H1 (cell line): ENCODE results near the gene HNRNPM. TPM values are rescaled to one million over a fixed set of nuclear protein-coding genes. Genes with fewer than 3 reads are reported as not detected.

Experiments
- CTCF ChIA-PET: fragments of 300-600 bp; sonication (Branson Sonifier 250); formaldehyde crosslinking; loops from one replicate; lab custom pipeline; 2021; ENCODE audit not compliant: partially characterized antibody; lab: Charles Lee
- POLR2A ChIA-PET: fragments of 300-600 bp; sonication (Branson Sonifier 250); formaldehyde crosslinking; loops from one replicate; lab custom pipeline; 2021; ENCODE audit warnings: inconsistent platforms; ENCODE audit not compliant: partially characterized antibody; lab: Charles Lee
- DNase-seq, 2 experiments: peaks; one replicate each; pipeline versions ENCODE4 v3.0.0 to v3.0.0-alpha.2; 2010 to 2022; ENCODE audit warnings: low spot score in 2 of 2, low read depth in 1 of 2, mixed read lengths in 1 of 2
- FAIRE-seq: peaks from 2 replicates; lab custom pipeline; 2011; peaks lifted over from hg19 to GRCh38; lab: Jason Lieb, UNC
- H2AFZ ChIP-seq: 2 replicates; pipeline ENCODE4 v1.8.1; 2012; ENCODE audit warnings: low read length, inconsistent platforms
- H2AK5ac ChIP-seq: 2 replicates; pipeline ENCODE4 v1.6.1; 2013; ENCODE audit warnings: low read depth, low read length
- H2BK120ac ChIP-seq: replicated peaks from 2 replicates; pipeline ENCODE3; 2013; ENCODE audit warnings: low read depth, low read length, inconsistent platforms
- H2BK12ac ChIP-seq: 2 replicates; pipeline ENCODE4 v1.6.1; 2013; ENCODE audit warnings: low read depth, low read length
- H2BK15ac ChIP-seq: 2 replicates; pipeline ENCODE4 v1.6.1; 2013; ENCODE audit warnings: low read length
- H2BK20ac ChIP-seq: 2 replicates; pipeline ENCODE4 v1.6.1; 2013; ENCODE audit warnings: low read length
- H2BK5ac ChIP-seq: 2 replicates; pipeline ENCODE4 v1.6.1; 2013; ENCODE audit warnings: low read depth, low read length
- H3K14ac ChIP-seq: 2 replicates; pipeline ENCODE4 v1.6.1; 2013; ENCODE audit warnings: inconsistent platforms; ENCODE audit not compliant: insufficient read length
- H3K18ac ChIP-seq: 2 replicates; pipeline ENCODE4 v1.6.1; 2013; ENCODE audit warnings: low read length; ENCODE audit errors: extremely low read depth
- H3K23ac ChIP-seq: 2 replicates; pipeline ENCODE4 v1.6.1; 2013; ENCODE audit warnings: inconsistent platforms; ENCODE audit not compliant: insufficient read length
- H3K23me2 ChIP-seq: 2 replicates; pipeline ENCODE4 v1.6.1; 2013; ENCODE audit warnings: low read depth, low read length
- H3K27ac ChIP-seq: 2 replicates; pipeline ENCODE4 v1.6.1; 2011; ENCODE audit warnings: low read depth, low read length, inconsistent platforms
- H3K27me3 ChIP-seq, 4 experiments: replicated peaks in 1 of 4; 1 replicate in 1 of 4; 2 replicates in 3 of 4; pipeline versions ENCODE4 v1.6.1 to v1.8.1; 2011 to 2013; ENCODE audit warnings: low read length in 3 of 4, mild to moderate bottlenecking in 3 of 4, inconsistent platforms in 2 of 4, mixed read lengths in 2 of 4, moderate library complexity in 1 of 4; ENCODE audit not compliant: control insufficient read depth in 3 of 4, insufficient read depth in 3 of 4; ENCODE audit errors: extremely low read depth in 1 of 4
- H3K36me3 ChIP-seq, 4 experiments: 2 replicates each; pipeline versions ENCODE4 v1.6.1 to v1.8.1; 2011 to 2013; ENCODE audit warnings: mild to moderate bottlenecking in 4 of 4, low read length in 3 of 4, moderate library complexity in 2 of 4, control low read depth in 1 of 4, inconsistent platforms in 1 of 4; ENCODE audit not compliant: insufficient read depth in 4 of 4, control insufficient read depth in 2 of 4
- H3K4ac ChIP-seq: replicated peaks from 2 replicates; pipeline ENCODE3; 2013; ENCODE audit warnings: low read length, low read depth, mixed read lengths, inconsistent platforms; ENCODE audit not compliant: insufficient read length
- H3K4me1 ChIP-seq, 4 experiments: replicated peaks in 1 of 4; 1 replicate in 1 of 4; 2 replicates in 3 of 4; pipeline versions ENCODE4 v1.6.1 to v1.8.1; 2011 to 2013; ENCODE audit warnings: low read length in 3 of 4, inconsistent platforms in 2 of 4, mixed read lengths in 1 of 4; ENCODE audit not compliant: insufficient read depth in 4 of 4, control insufficient read depth in 3 of 4
- H3K4me2 ChIP-seq, 2 experiments: 2 replicates each; pipeline versions ENCODE4 v1.6.1 to v1.8.1; 2011 to 2013; ENCODE audit warnings: low read depth in 2 of 2, low read length in 2 of 2, control low read depth in 1 of 2, inconsistent platforms in 1 of 2, mild to moderate bottlenecking in 1 of 2; ENCODE audit not compliant: insufficient read depth in 1 of 2
- H3K4me3 ChIP-seq, 4 experiments: fragments of 200-600, 300-600 bp in 1 of 4; sonication (generic), shearing (Covaris generic), sonication (Bioruptor Twin) in 1 of 4; 2 replicates each; pipeline versions ENCODE4 v1.5.1 to v1.8.1; 2011 to 2016; ENCODE audit warnings: low read length in 4 of 4, low read depth in 3 of 4, control low read depth in 2 of 4, inconsistent platforms in 2 of 4, mild to moderate bottlenecking in 2 of 4, mixed read lengths in 1 of 4, moderate library complexity in 1 of 4; ENCODE audit not compliant: insufficient read depth in 2 of 4; ENCODE audit errors: extremely low read depth in 1 of 4
- H3K56ac ChIP-seq: replicated peaks from 2 replicates; pipeline ENCODE3; 2013; ENCODE audit warnings: low read depth, mild to moderate bottlenecking, mixed read lengths, low read length, inconsistent platforms; ENCODE audit not compliant: insufficient read length
- H3K79me1 ChIP-seq: 2 replicates; pipeline ENCODE4 v1.6.1; 2013; ENCODE audit warnings: low read depth, low read length, control low read depth
- H3K79me2 ChIP-seq, 2 experiments: 2 replicates each; pipeline versions ENCODE4 v1.6.1 to v1.8.1; 2012 to 2013; ENCODE audit warnings: low read length in 2 of 2, mild to moderate bottlenecking in 2 of 2, inconsistent platforms in 1 of 2; ENCODE audit not compliant: insufficient read depth in 2 of 2, control insufficient read depth in 1 of 2
- H3K9ac ChIP-seq, 4 experiments: replicated peaks in 1 of 4; 1 replicate in 1 of 4; 2 replicates in 3 of 4; pipeline versions ENCODE4 v1.6.1 to v1.8.1; 2011 to 2013; ENCODE audit warnings: low read depth in 3 of 4, low read length in 3 of 4, control low read depth in 2 of 4, mild to moderate bottlenecking in 2 of 4, moderate library complexity in 2 of 4, inconsistent platforms in 1 of 4; ENCODE audit errors: extremely low read depth in 1 of 4
- H3K9me3 ChIP-seq, 2 experiments: 2 replicates each; pipeline versions ENCODE4 v1.6.1 to v1.8.1; 2012 to 2013; ENCODE audit warnings: mild to moderate bottlenecking in 2 of 2, moderate library complexity in 2 of 2, control low read depth in 1 of 2, inconsistent platforms in 1 of 2, low read depth in 1 of 2, low read length in 1 of 2, mixed read lengths in 1 of 2; ENCODE audit not compliant: insufficient read depth in 2 of 2
- H4K20me1 ChIP-seq, 2 experiments: replicated peaks in 1 of 2; 2 replicates each; pipeline versions ENCODE3 to v1.8.1; 2011 to 2013; ENCODE audit warnings: inconsistent platforms in 2 of 2, low read length in 2 of 2, mild to moderate bottlenecking in 1 of 2; ENCODE audit not compliant: insufficient read depth in 2 of 2, control insufficient read depth in 1 of 2
- H4K5ac ChIP-seq: 2 replicates; pipeline ENCODE4 v1.6.1; 2013; ENCODE audit warnings: low read length, low read depth, mixed read lengths, inconsistent platforms; ENCODE audit not compliant: insufficient read length
- H4K8ac ChIP-seq: 2 replicates; pipeline ENCODE4 v1.8.0; 2013; ENCODE audit warnings: mild to moderate bottlenecking, moderate library complexity, low read length, inconsistent platforms; ENCODE audit not compliant: insufficient read depth; ENCODE audit errors: extremely low read depth
- H4K91ac ChIP-seq: replicated peaks from 2 replicates; pipeline ENCODE3; 2013; ENCODE audit warnings: low read length, mixed read lengths, inconsistent platforms; ENCODE audit not compliant: insufficient read length
- HDAC6 ChIP-seq: IDR thresholded peaks from one replicate; pipeline ENCODE4 v1.7.1; 2012; ENCODE audit warnings: low read depth, mild to moderate bottlenecking, inconsistent platforms, low read length, moderate library complexity
- NRF1 ChIP-seq: IDR thresholded peaks from 2 replicates; pipeline ENCODE4 v1.6.1; 2011; ENCODE audit warnings: mild to moderate bottlenecking, low read depth, low read length, improper control_type of control experiment
- SP1 ChIP-seq: IDR thresholded peaks from 2 replicates; pipeline ENCODE4 v1.6.1; 2011; ENCODE audit warnings: low read depth, low read length
- TAF1 ChIP-seq: IDR thresholded peaks from 2 replicates; pipeline ENCODE4 v1.6.1; 2011; ENCODE audit warnings: mild to moderate bottlenecking, low read depth, low read length
- YY1 ChIP-seq: IDR thresholded peaks from 2 replicates; pipeline ENCODE4 v1.6.1; 2011; ENCODE audit warnings: low read depth, mild to moderate bottlenecking, low read length
- WGBS, 2 experiments: shearing (Covaris generic) in 1 of 2; methylation state at CpG; one replicate each; pipeline versions ENCODE4 v1.1.6 to v1.1.7; 2013 to 2015; ENCODE audit warnings: low lambda C conversion rate in 2 of 2, mixed read lengths in 2 of 2, inconsistent platforms in 1 of 2, low coverage in 1 of 2, missing lambda C conversion rate in 1 of 2; ENCODE audit not compliant: insufficient replicate concordance in 2 of 2, insufficient coverage in 1 of 2, insufficient read length in 1 of 2; ENCODE audit errors: extremely low coverage in 1 of 2, missing lambda C conversion rate in 1 of 2; 5-methylcytosine and 5-hydroxymethylcytosine counted together
- polyA plus RNA-seq, 7 experiments: library from polyadenylated mRNA; depleted of rRNA in 3 of 7; stranded (reverse) in 5 of 7; unstranded in 2 of 7; fragments of >200 nt in 5 of 7; fragments of 200-250 nt in 2 of 7; gene quantifications; 1 replicate in 5 of 7; 2 replicates in 1 of 7; 4 replicates in 1 of 7; pipeline versions ENCODE4 v1.2.1 to v1.2.3, GENCODE V29; 2011 to 2013; ENCODE audit warnings: missing spikeins in 2 of 7, mixed read lengths in 2 of 7
- total RNA-seq: library from RNA; stranded (reverse); fragmentation: NEBNext Ultra II Directional; extraction: Animal tissue kit (Norgen Biotek cat#: 25700); gene quantifications from 2 replicates; pipeline ENCODE4 v1.2.1, GENCODE V29; 2021

The HNRNPM gene
- total and polyA plus RNA-seq, 2 of the 8 experiments (the other 6 are each of a cell fraction or from before 2014, with no cell fraction given), result 375 to 474 TPM

- Histone ChIP-seq H2BK120ac (no peak overlapping the region), H3K4me1 (peaks cover 0 to 14% (median 8%) of the 10 kb centered on the region in 4 experiments; a peak in 6 of 7 replicates), H4K91ac (peak overlapping the region; percentile 62), H3K56ac (no peak overlapping the region), H4K5ac (peak overlapping the region; percentile 21), H3K23ac (no peak overlapping the region), H3K79me2 (no peaks in the 10 kb centered on the region), H3K4ac (peak overlapping the region; percentile 32), H3K14ac (no peak overlapping the region), H3K27ac (0 out of 2 replicates have a peak overlapping the region, but pooled peaks have one; percentile 21), H3K36me3 (peaks cover 0 to 9% (median 0%) of the 10 kb centered on the region in 4 experiments; a peak in 2 of 8 replicates), H3K18ac (peak overlapping the region; percentile 65), H2BK12ac (peak overlapping the region; percentile 88), H4K8ac (peak overlapping the region; percentile 38; the same call in 1 of the 2 replicates), H3K9ac (peak overlapping the region in 1 of 4 experiments; percentile 44; a peak in 2 of 7 replicates), H3K4me3 (peak overlapping the region in 2 of 4 experiments; percentile 26 to 76; a peak in 3 of 8 replicates), H3K27me3 (no peaks in the 10 kb centered on the region), H3K23me2 (peaks cover 4% of the 10 kb centered on the region; the same call in 1 of the 2 replicates), H2BK20ac (no peak overlapping the region), H2AK5ac (peak overlapping the region; percentile 70), H4K20me1 (no peaks in the 10 kb centered on the region), H2BK15ac (peak overlapping the region; percentile 90), H3K9me3 (no peaks in the 10 kb centered on the region), H3K4me2 (peak overlapping the region; percentile 43 to 69), H2BK5ac (peak overlapping the region; percentile 91), H3K79me1 (peaks cover 3% of the 10 kb centered on the region; the same call in 1 of the 2 replicates), H2AFZ (no peak overlapping the region)
- 83% methylated on average over 22 of the region's 22 CpGs; no CpG with 5 or more reads in 1 of the 2 experiments for WGBS, 2 experiments
- POLR2A ChIA-PET, result interaction anchor here (0.6 to 4.5 kb wide), 11 partner anchors 8 to 159 kb away, joined by 3 to 73 read pairs (median 4); no protein-coding TSS in a partner anchor
- CTCF ChIA-PET, result interaction anchor here (0.6 to 1.8 kb wide), 6 partner anchors 12 to 1097 kb away, joined by 3 to 15 read pairs (median 4); no protein-coding TSS in a partner anchor
- 0 out of 2 replicates have a peak, but pooled peaks have one; percentile 32 for TF ChIP-seq SP1
- no peak for TF ChIP-seq NRF1
- no peak for TF ChIP-seq HDAC6
- no peak for TF ChIP-seq YY1
- TF ChIP-seq TAF1, result peak; percentile 57; the same call in 1 of the 2 replicates
- peak; percentile 84 for FAIRE-seq
- DNase-seq, result peak; percentile 58 to 84
Observed at GRCh38 chr19:8512115-8512967, 67.6 kb downstream of the HNRNPM start.
